IMR-90 (cell line): Measurements from ENCODE around the gene PPP1R14C. TPM values are rescaled to one million over a fixed set of nuclear protein-coding genes. Genes with fewer than 3 reads are reported as not detected.

Experiments
- ATAC-seq: fragments of 200-7000 bp; cut with Tn5 transposase; 2 replicates; pipeline ENCODE4 v1.9.1; 2020; ENCODE audit warnings: low read depth, mild to moderate bottlenecking, moderate library complexity
- BruUV-seq: library from RNA; stranded (reverse); fragments of 400-500 nt; replicated peaks from 2 replicates; lab custom pipeline; 2021; lab: Mats Ljungman, UMichigan
- CTCF ChIA-PET: fragments of 300-600 bp; formaldehyde crosslinking; extraction: SDS; loops from one replicate; lab custom pipeline; 2021; ENCODE audit warnings: antibody characterized with exemption; lab: Yijun Ruan, JAX
- POLR2A ChIA-PET: fragments of 300-600 bp; sonication (Branson Sonifier 250); formaldehyde crosslinking; loops from one replicate; lab custom pipeline; 2022; ENCODE audit warnings: antibody characterized with exemption; ENCODE audit not compliant: unreplicated experiment; lab: Charles Lee
- DNase-seq: peaks from one replicate; pipeline ENCODE4 v3.0.0; 2013
- H2AFZ ChIP-seq: replicated peaks from 2 replicates; pipeline ENCODE3; 2013; ENCODE audit warnings: low read length, mild to moderate bottlenecking; ENCODE audit not compliant: poor library complexity
- H2AK5ac ChIP-seq: 2 replicates; pipeline ENCODE4 v1.6.1; 2013; ENCODE audit warnings: low read depth, low read length, inconsistent platforms
- H2AK9ac ChIP-seq: replicated peaks from 2 replicates; pipeline ENCODE3; 2013; ENCODE audit warnings: mild to moderate bottlenecking, low read depth, low read length, moderate library complexity; ENCODE audit not compliant: poor library complexity
- H2BK120ac ChIP-seq: 2 replicates; pipeline ENCODE4 v1.6.1; 2013; ENCODE audit warnings: low read depth, low read length, inconsistent platforms
- H2BK15ac ChIP-seq: 3 replicates; pipeline ENCODE4 v1.6.1; 2013; ENCODE audit warnings: low read depth, low read length, inconsistent platforms
- H2BK20ac ChIP-seq: 2 replicates; pipeline ENCODE4 v1.6.1; 2013; ENCODE audit warnings: low read depth, mild to moderate bottlenecking, inconsistent platforms, low read length, moderate library complexity
- H2BK5ac ChIP-seq: 2 replicates; pipeline ENCODE4 v1.6.1; 2013; ENCODE audit warnings: mild to moderate bottlenecking, low read depth, low read length, inconsistent platforms; ENCODE audit not compliant: poor library complexity, severe bottlenecking
- H3K14ac ChIP-seq: replicated peaks from 2 replicates; pipeline ENCODE4 v1.6.1; 2013; ENCODE audit warnings: low read depth, low read length, inconsistent platforms
- H3K18ac ChIP-seq: 2 replicates; pipeline ENCODE4 v1.6.1; 2013; ENCODE audit warnings: low read depth, low read length, control low read depth
- H3K23ac ChIP-seq: 2 replicates; pipeline ENCODE4 v1.6.1; 2013; ENCODE audit warnings: low read depth, low read length, inconsistent platforms
- H3K27ac ChIP-seq: 2 replicates; pipeline ENCODE4 v1.5.1; 2013; ENCODE audit warnings: mild to moderate bottlenecking, control low read depth, low read length; ENCODE audit not compliant: insufficient read depth
- H3K27me3 ChIP-seq: 2 replicates; pipeline ENCODE4 v1.6.1; 2013; ENCODE audit warnings: low read length; ENCODE audit not compliant: control insufficient read depth, insufficient read depth
- H3K36me3 ChIP-seq: 2 replicates; pipeline ENCODE4 v1.6.1; 2013; ENCODE audit warnings: low read length, mixed read lengths; ENCODE audit not compliant: control insufficient read depth, insufficient read depth
- H3K4ac ChIP-seq: 2 replicates; pipeline ENCODE4 v1.6.1; 2013; ENCODE audit warnings: low read depth, low read length, inconsistent platforms
- H3K4me1 ChIP-seq: 2 replicates; pipeline ENCODE4 v1.6.1; 2013; ENCODE audit warnings: low read length, mixed read lengths; ENCODE audit not compliant: control insufficient read depth, insufficient read depth
- H3K4me2 ChIP-seq: 2 replicates; pipeline ENCODE4 v1.6.1; 2013; ENCODE audit warnings: low read depth, mild to moderate bottlenecking, control low read depth, low read length, moderate library complexity
- H3K4me3 ChIP-seq: 2 replicates; pipeline ENCODE4 v1.5.1; 2013; ENCODE audit warnings: low read depth, mild to moderate bottlenecking, control low read depth, low read length, moderate library complexity; ENCODE audit not compliant: insufficient read depth
- H3K56ac ChIP-seq: 2 replicates; pipeline ENCODE4 v1.6.1; 2013; ENCODE audit warnings: low read length, inconsistent platforms; ENCODE audit not compliant: insufficient read depth; ENCODE audit errors: extremely low read depth
- H3K79me1 ChIP-seq, 2 experiments: 2 replicates each; pipeline ENCODE4 v1.6.1; 2013; ENCODE audit warnings: low read length in 2 of 2, inconsistent platforms in 1 of 2, low read depth in 1 of 2
- H3K9ac ChIP-seq: 2 replicates; pipeline ENCODE4 v1.6.1; 2013; ENCODE audit warnings: low read depth, low read length, control low read depth
- H3K9me1 ChIP-seq: 2 replicates; pipeline ENCODE4 v1.6.1; 2013; ENCODE audit warnings: low read length, inconsistent platforms; ENCODE audit not compliant: insufficient read depth
- H3K9me3 ChIP-seq: 2 replicates; pipeline ENCODE4 v1.6.1; 2013; ENCODE audit warnings: low read length; ENCODE audit not compliant: control insufficient read depth, insufficient read depth
- H4K20me1 ChIP-seq: 2 replicates; pipeline ENCODE4 v1.6.1; 2013; ENCODE audit warnings: low read length, inconsistent platforms; ENCODE audit not compliant: insufficient read depth
- H4K5ac ChIP-seq: 2 replicates; pipeline ENCODE4 v1.6.1; 2013; ENCODE audit warnings: mild to moderate bottlenecking, low read depth, low read length, control low read depth
- H4K8ac ChIP-seq, 2 experiments: 2 replicates each; pipeline ENCODE4 v1.6.1; 2013; ENCODE audit warnings: low read depth in 2 of 2, low read length in 2 of 2, control low read depth in 1 of 2, inconsistent platforms in 1 of 2
- H4K91ac ChIP-seq: 2 replicates; pipeline ENCODE4 v1.6.1; 2013; ENCODE audit warnings: low read depth, low read length, inconsistent platforms; ENCODE audit not compliant: insufficient read depth
- BHLHE40 ChIP-seq: fragments of 150-350 bp; IDR thresholded peaks from 2 replicates; pipeline ENCODE4 v1.6.1; 2016; ENCODE audit warnings: mild to moderate bottlenecking, low read depth, low read length
- CEBPB ChIP-seq: IDR thresholded peaks from 2 replicates; pipeline ENCODE4 v1.6.1; 2012; ENCODE audit warnings: low read depth, low read length, improper control_type of control experiment
- CHD1 ChIP-seq: IDR thresholded peaks from 2 replicates; pipeline ENCODE4 v1.6.1; 2012; ENCODE audit warnings: low read depth, low read length, improper control_type of control experiment
- FOS ChIP-seq: fragments of 150-350 bp; IDR thresholded peaks from 2 replicates; pipeline ENCODE4 v1.6.1; 2016; ENCODE audit warnings: low read depth, low read length
- MAFK ChIP-seq: IDR thresholded peaks from 2 replicates; pipeline ENCODE4 v1.6.1; 2012; ENCODE audit warnings: low read depth, low read length, improper control_type of control experiment
- MAZ ChIP-seq: IDR thresholded peaks from 2 replicates; pipeline ENCODE4 v1.6.1; 2012; ENCODE audit warnings: low read depth, mild to moderate bottlenecking, low read length, improper control_type of control experiment, moderate library complexity, borderline replicate concordance
- MXI1 ChIP-seq: IDR thresholded peaks from 2 replicates; pipeline ENCODE4 v1.6.1; 2012; ENCODE audit warnings: low read depth, mild to moderate bottlenecking, low read length, moderate library complexity, borderline replicate concordance
- NFE2L2 ChIP-seq: fragments of 150-350 bp; IDR thresholded peaks from 2 replicates; pipeline ENCODE4 v1.6.1; 2016; ENCODE audit warnings: low read depth, mild to moderate bottlenecking, low read length
- POLR2A ChIP-seq: IDR thresholded peaks from 2 replicates; pipeline ENCODE4 v1.6.1; 2012; ENCODE audit warnings: mild to moderate bottlenecking, low read depth, low read length
- RAD21 ChIP-seq: IDR thresholded peaks from 2 replicates; pipeline ENCODE4 v1.6.1; 2012; ENCODE audit warnings: low read length, improper control_type of control experiment
- RCOR1 ChIP-seq: IDR thresholded peaks from 2 replicates; pipeline ENCODE4 v1.6.1; 2012; ENCODE audit warnings: mild to moderate bottlenecking, low read length, improper control_type of control experiment; ENCODE audit not compliant: insufficient replicate concordance
- RFX5 ChIP-seq: IDR thresholded peaks from 2 replicates; pipeline ENCODE4 v1.8.0; 2012; ENCODE audit warnings: low read depth, mild to moderate bottlenecking, low read length, moderate library complexity
- WGBS, 2 experiments: methylation state at CpG; one replicate each; pipeline versions ENCODE4 v1.1.5 to v1.1.7; 2013; ENCODE audit warnings: missing lambda C conversion rate in 2 of 2; ENCODE audit not compliant: insufficient read length in 1 of 2; ENCODE audit errors: extremely low coverage in 2 of 2; 5-methylcytosine and 5-hydroxymethylcytosine counted together
- dilution Hi-C: fragments of 300-500 bp; cut with HindIII; formaldehyde crosslinking; loops from one replicate; pipeline ENCODE4 v1.14.3; 2018; ENCODE audit warnings: low sequenced_read_pairs; ENCODE audit not compliant: unreplicated experiment
- in situ Hi-C: fragments of 300-500 bp; cut with MboI; formaldehyde crosslinking; loops from 3 replicates; pipeline ENCODE4 v1.14.3; 2019; ENCODE audit warnings: low sequenced_read_pairs, inconsistent platforms, mixed read lengths
- intact Hi-C: fragments of 100-400 bp; cut with micrococcal nuclease; formaldehyde crosslinking; loops from 2 replicates; pipeline ENCODE4 v1.10.0; 2022
- polyA plus RNA-seq, 3 experiments: library from polyadenylated mRNA; depleted of rRNA; stranded (reverse); fragments of >200 nt; gene quantifications; 2 replicates each; pipeline ENCODE4 v1.2.3, GENCODE V29; 2012; ENCODE audit warnings: low replicate concordance in 1 of 3
- total RNA-seq: library from RNA; depleted of rRNA; stranded (reverse); fragments of >200 nt; gene quantifications from 2 replicates; pipeline ENCODE4 v1.2.3, GENCODE V29; 2012
- TF ChIP-seq, protein P1 (sequence below): fragments of 150-350 bp; IDR thresholded peaks from 2 replicates; pipeline ENCODE4 v1.6.1; 2017; ENCODE audit warnings: mild to moderate bottlenecking, antibody characterized with exemption, low read length, low read depth
- TF ChIP-seq, protein P2 (sequence below): fragments of 150-350 bp; IDR thresholded peaks from 2 replicates; pipeline ENCODE4 v1.6.1; 2016; ENCODE audit warnings: low read depth, mild to moderate bottlenecking, low read length, moderate library complexity, borderline replicate concordance
- TF ChIP-seq, protein P3 (sequence below): conservative IDR thresholded peaks from 2 replicates; pipeline ENCODE4 v1.5.1; 2012; ENCODE audit warnings: mild to moderate bottlenecking, low read depth, low read length, improper control_type of control experiment

PPP1R14C gene
- total and polyA plus RNA-seq, 2 of the 4 experiments (the other 2 are of a cell fraction): not detected

DNA sequence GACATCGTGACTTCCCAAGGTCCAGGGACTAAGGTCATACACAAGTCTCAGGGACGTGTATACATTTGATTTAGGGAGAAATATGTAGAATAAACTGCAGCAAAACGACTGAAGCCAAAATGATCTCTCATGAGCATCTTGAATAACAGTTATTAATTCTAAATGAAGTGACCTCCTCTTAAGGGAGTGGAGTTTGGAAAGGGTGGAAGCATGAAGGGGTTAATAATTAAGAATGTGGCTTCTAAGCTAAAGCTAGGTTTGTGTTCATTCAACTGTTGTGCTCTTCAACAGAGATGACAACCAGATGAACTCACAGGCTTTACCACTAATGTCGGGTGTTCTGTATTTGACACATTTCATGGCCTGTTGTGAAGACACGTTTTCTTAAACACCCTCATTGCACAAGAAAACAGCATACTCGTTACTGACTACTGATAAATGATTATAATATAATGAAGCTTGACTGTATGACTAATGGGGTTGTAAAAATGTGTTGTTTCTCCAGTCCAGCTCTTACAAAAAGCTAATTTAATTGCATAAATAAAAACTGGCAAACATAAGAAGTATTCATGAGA lies 1.5 kb downstream of the PPP1R14C start:
- no CpG with 5 or more reads among the region's 6 CpGs for WGBS, 2 experiments
- no peak overlapping the region for H3K4me2 ChIP-seq
- no peak overlapping the region for H2BK20ac ChIP-seq

More for the DNA sequence above, 1.5 kb downstream of the PPP1R14C start:
- Histone ChIP-seq H3K27me3 (peaks cover 52% of the 10 kb centered on the region), H4K8ac (no peak overlapping the region), H2AFZ (no peak overlapping the region), H4K20me1 (no peaks in the 10 kb centered on the region), H3K23ac (no peak overlapping the region), H2AK9ac (no peak overlapping the region), H3K56ac (no peak overlapping the region), H3K27ac (no peak overlapping the region), H4K91ac (no peak overlapping the region), H3K4me1 (no peaks in the 10 kb centered on the region; the same call in 1 of the 2 replicates), H3K9me1 (no peaks in the 10 kb centered on the region), H2AK5ac (no peak overlapping the region), H3K14ac (no peak overlapping the region), H4K5ac (no peak overlapping the region), H3K79me1 (no peaks in the 10 kb centered on the region), H3K9ac (no peak overlapping the region), H3K18ac (no peak overlapping the region), H2BK15ac (no peak overlapping the region), H3K4ac (no peak overlapping the region), H3K9me3 (no peaks in the 10 kb centered on the region; the same call in 1 of the 2 replicates), H2BK5ac (no peak overlapping the region), H2BK120ac (no peak overlapping the region), H3K4me3 (no peak overlapping the region), H3K36me3 (no peaks in the 10 kb centered on the region)
- intact Hi-C loops: no loop called here
- ATAC-seq: no peak
- no peak for DNase-seq
- no TSS peak for BruUV-seq
- POLR2A ChIA-PET: no interaction called here
- CTCF ChIA-PET: interaction anchor here (0.9 kb wide), 1 partner anchor 55 kb away, joined by 3 read pairs; no protein-coding TSS in a partner anchor
- in situ Hi-C loops: no loop called here
- TF ChIP-seq BHLHE40: no peak
- TF ChIP-seq RFX5: no peak
- no peak for TF ChIP-seq NFE2L2
- TF ChIP-seq MAZ: no peak
- no peak for TF ChIP-seq RAD21
- TF ChIP-seq CEBPB: no peak
- no peak for TF ChIP-seq MXI1
- TF ChIP-seq CHD1: no peak
- TF ChIP-seq FOS: no peak
- TF ChIP-seq, protein P1, sequence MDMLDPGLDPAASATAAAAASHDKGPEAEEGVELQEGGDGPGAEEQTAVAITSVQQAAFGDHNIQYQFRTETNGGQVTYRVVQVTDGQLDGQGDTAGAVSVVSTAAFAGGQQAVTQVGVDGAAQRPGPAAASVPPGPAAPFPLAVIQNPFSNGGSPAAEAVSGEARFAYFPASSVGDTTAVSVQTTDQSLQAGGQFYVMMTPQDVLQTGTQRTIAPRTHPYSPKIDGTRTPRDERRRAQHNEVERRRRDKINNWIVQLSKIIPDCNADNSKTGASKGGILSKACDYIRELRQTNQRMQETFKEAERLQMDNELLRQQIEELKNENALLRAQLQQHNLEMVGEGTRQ: no peak
- TF ChIP-seq POLR2A: no peak
- TF ChIP-seq, protein P2, sequence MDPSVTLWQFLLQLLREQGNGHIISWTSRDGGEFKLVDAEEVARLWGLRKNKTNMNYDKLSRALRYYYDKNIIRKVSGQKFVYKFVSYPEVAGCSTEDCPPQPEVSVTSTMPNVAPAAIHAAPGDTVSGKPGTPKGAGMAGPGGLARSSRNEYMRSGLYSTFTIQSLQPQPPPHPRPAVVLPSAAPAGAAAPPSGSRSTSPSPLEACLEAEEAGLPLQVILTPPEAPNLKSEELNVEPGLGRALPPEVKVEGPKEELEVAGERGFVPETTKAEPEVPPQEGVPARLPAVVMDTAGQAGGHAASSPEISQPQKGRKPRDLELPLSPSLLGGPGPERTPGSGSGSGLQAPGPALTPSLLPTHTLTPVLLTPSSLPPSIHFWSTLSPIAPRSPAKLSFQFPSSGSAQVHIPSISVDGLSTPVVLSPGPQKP: no peak
- TF ChIP-seq, protein P3, sequence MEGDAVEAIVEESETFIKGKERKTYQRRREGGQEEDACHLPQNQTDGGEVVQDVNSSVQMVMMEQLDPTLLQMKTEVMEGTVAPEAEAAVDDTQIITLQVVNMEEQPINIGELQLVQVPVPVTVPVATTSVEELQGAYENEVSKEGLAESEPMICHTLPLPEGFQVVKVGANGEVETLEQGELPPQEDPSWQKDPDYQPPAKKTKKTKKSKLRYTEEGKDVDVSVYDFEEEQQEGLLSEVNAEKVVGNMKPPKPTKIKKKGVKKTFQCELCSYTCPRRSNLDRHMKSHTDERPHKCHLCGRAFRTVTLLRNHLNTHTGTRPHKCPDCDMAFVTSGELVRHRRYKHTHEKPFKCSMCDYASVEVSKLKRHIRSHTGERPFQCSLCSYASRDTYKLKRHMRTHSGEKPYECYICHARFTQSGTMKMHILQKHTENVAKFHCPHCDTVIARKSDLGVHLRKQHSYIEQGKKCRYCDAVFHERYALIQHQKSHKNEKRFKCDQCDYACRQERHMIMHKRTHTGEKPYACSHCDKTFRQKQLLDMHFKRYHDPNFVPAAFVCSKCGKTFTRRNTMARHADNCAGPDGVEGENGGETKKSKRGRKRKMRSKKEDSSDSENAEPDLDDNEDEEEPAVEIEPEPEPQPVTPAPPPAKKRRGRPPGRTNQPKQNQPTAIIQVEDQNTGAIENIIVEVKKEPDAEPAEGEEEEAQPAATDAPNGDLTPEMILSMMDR: no peak
- no peak for TF ChIP-seq MAFK
- no peak for TF ChIP-seq RCOR1
- dilution Hi-C loops: no loop called here
